ENCODE measurements around the gene CPHXL.

Gene CPHXL

DNA sequence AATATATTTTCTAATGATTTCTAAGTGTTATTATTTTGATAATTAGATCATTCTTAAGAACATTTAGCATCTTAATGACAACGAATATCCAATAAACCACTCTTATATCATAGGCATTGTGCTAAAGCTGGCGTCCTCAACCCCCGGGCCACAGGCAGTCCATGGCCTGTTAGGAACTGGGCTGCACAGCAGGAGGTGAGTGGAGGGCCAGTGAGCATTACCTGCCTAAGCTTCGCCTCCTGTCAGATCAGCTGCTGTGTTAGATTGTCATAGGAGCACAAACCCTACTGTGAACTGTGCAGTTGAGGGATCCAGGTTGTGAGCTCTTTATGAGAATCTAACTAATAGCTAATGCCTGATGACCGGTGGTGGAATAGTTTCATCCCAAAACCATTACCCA lies 28.7 kb downstream of the CPHXL start:
- DNase-seq = no peak

DNA sequence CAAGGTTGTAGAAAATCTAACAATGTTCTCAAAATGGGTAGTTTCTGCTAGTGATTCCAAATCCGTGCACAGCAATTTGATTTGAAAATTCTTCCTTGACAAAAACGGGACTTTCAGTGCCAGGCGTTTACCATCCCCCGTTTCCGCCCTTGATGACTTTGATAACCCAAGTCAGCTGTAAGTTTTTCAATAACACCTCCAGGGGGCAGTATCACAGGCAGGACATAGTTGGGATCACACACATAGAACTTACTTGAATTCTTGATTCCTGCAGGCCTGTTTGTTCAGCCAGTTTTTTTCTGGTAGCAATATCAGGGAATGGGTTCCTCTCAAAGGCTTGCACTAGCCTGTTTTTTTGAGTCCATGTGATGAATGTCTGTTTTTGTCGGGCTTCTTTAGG lies 30.6 kb downstream of the CPHXL start:
- DNase-seq = no peak

GRCh38 chr16:75687361-75687760 lies 38.9 kb downstream of the CPHXL start:
- DNase-seq = no peak

- DNase-seq = no peak
Observed at GRCh38 chr16:75682308-75682707, 44.0 kb downstream of the CPHXL start.

DNA sequence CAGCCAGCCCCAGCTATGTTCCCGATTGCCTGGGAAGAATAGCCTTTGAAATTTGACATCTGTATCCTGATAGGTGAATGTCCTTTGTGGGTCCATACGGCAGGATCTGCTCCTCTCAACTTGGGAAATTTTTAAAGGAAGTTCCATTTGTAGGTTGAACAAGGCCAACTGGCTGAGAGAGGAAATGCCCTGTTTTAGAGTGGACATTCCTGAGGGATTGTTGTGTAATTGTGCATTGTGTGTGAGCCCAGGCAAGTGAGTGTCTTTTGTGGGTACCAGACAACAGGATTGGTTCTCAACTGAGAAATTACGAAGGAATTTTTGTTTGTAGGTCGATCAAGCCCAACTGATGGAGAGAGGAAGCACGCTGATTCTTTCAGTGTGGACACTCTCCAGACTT lies 46.9 kb downstream of the CPHXL start:
- DNase-seq = no peak

DNA sequence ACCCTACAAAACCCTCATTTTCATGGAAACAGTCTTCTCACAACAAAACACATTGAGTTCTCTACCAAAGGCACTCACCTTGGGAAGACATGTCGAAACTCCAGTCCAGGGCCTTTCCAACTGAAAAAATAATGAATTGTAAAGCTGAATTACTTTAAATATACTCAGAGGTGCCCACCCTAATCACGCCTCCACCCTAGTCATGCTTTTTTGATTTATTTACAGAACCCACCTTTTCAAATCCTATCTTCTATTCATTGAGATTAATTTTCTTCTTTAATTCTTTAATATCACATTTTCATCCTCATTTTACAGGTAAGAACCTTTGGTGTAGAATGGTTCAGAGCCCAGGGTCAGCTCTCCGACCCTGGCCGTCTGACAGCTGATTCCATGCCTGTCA lies 49.4 kb downstream of the CPHXL start, which contains the start of gene CPHXL2:
TSS of gene CPHXL2 (minus strand) at position 101 of the 400 bp plus-strand sequence. CDS start at position 91, 10 bp downstream.
- no peak for DNase-seq

- no peak for DNase-seq
Observed at GRCh38 chr16:75667503-75667902, 58.8 kb downstream of the CPHXL start.
